Endothelial cell of umbilical vein (primary cell): ENCODE results near the gene MAT2A. TPM values are rescaled to one million over a fixed set of nuclear protein-coding genes. Genes with fewer than 3 reads are reported as not detected.

ENCODE experiments used
- BruUV-seq: library from RNA; stranded (reverse); fragments of 400-500 nt; replicated peaks from 2 replicates; lab custom pipeline; 2021; lab: Mats Ljungman, UMichigan
- CTCF ChIA-PET: fragments of 300-600, 350-600 bp; sonication (Branson Sonifier 250); formaldehyde crosslinking; loops from one replicate; lab custom pipeline; 2021; ENCODE audit warnings: antibody characterized with exemption, inconsistent platforms; lab: Charles Lee
- POLR2A ChIA-PET: fragments of 300-600, 350-600 bp; sonication (Branson Sonifier 250); formaldehyde crosslinking; loops from one replicate; lab custom pipeline; 2021; ENCODE audit warnings: antibody characterized with exemption, inconsistent platforms; lab: Charles Lee
- DNase-seq: peaks from one replicate; pipeline ENCODE4 v3.0.0-alpha.2; 2011; ENCODE audit warnings: low read depth, low spot score
- FAIRE-seq: peaks from 2 replicates; lab custom pipeline; 2011; peaks lifted over from hg19 to GRCh38; lab: Jason Lieb, UNC
- H2AFZ ChIP-seq: 2 replicates; pipeline ENCODE4 v1.6.0; 2012; ENCODE audit warnings: low read depth, low read length, control low read depth, inconsistent platforms
- H3K27ac ChIP-seq: 2 replicates; pipeline ENCODE4 v1.5.1; 2011; ENCODE audit warnings: low read depth, mild to moderate bottlenecking, control low read depth, low read length, moderate library complexity; ENCODE audit not compliant: insufficient read depth
- H3K27me3 ChIP-seq, 2 experiments: 2 replicates each; pipeline versions ENCODE4 v1.6.0 to v1.6.1; 2011; ENCODE audit warnings: low read length in 2 of 2, mixed read lengths in 1 of 2; ENCODE audit not compliant: control insufficient read depth in 2 of 2, insufficient read depth in 2 of 2
- H3K36me3 ChIP-seq, 2 experiments: 2 replicates in 1 of 2; 3 replicates in 1 of 2; pipeline ENCODE4 v1.5.1; 2011; ENCODE audit warnings: low read length in 2 of 2, mild to moderate bottlenecking in 1 of 2, moderate library complexity in 1 of 2; ENCODE audit not compliant: control insufficient read depth in 2 of 2, insufficient read depth in 2 of 2; ENCODE audit errors: extremely low read depth in 1 of 2
- H3K4me1 ChIP-seq: 3 replicates; pipeline ENCODE4 v1.5.1; 2011; ENCODE audit warnings: mild to moderate bottlenecking, low read length; ENCODE audit not compliant: control insufficient read depth, insufficient read depth; ENCODE audit errors: extremely low read depth
- H3K4me2 ChIP-seq: 2 replicates; pipeline ENCODE4 v1.6.1; 2011; ENCODE audit warnings: low read length, control low read depth, mixed read lengths; ENCODE audit not compliant: insufficient read depth
- H3K4me3 ChIP-seq, 3 experiments: fragments of 200-600 bp in 1 of 3; sonication (generic), shearing (Covaris generic) in 1 of 3; replicated peaks in 1 of 3; 2 replicates each; pipeline ENCODE4 v1.5.1; 2011 to 2016; ENCODE audit warnings: control low read depth in 3 of 3, low read length in 3 of 3, mild to moderate bottlenecking in 2 of 3, inconsistent platforms in 1 of 3, low read depth in 1 of 3, moderate library complexity in 1 of 3; ENCODE audit not compliant: insufficient read depth in 1 of 3
- H3K79me2 ChIP-seq: 2 replicates; pipeline ENCODE4 v1.6.0; 2012; ENCODE audit warnings: low read length, inconsistent platforms; ENCODE audit not compliant: control insufficient read depth, insufficient read depth
- H3K9ac ChIP-seq: replicated peaks from 2 replicates; pipeline ENCODE3; 2011; ENCODE audit warnings: low read length, control low read depth; ENCODE audit not compliant: insufficient read depth; ENCODE audit errors: extremely low read depth
- H3K9me1 ChIP-seq: replicated peaks from 3 replicates; pipeline ENCODE4 v1.6.0; 2011; ENCODE audit warnings: mild to moderate bottlenecking, low read length; ENCODE audit not compliant: control insufficient read depth, insufficient read depth; ENCODE audit errors: extremely low read depth
- H3K9me3 ChIP-seq: replicated peaks from 2 replicates; pipeline ENCODE4 v1.5.1; 2012; ENCODE audit warnings: low read length, inconsistent platforms; ENCODE audit not compliant: control insufficient read depth, insufficient read depth
- H4K20me1 ChIP-seq: replicated peaks from 2 replicates; pipeline ENCODE3; 2011; ENCODE audit warnings: mild to moderate bottlenecking, low read length; ENCODE audit not compliant: control insufficient read depth, insufficient read depth; ENCODE audit errors: extremely low read depth
- CTCF ChIP-seq, 2 donors: IDR thresholded peaks; 1 replicate in 1 of 2; 2 replicates in 1 of 2; pipeline ENCODE4 v1.5.1; 2011; ENCODE audit warnings: low read length in 2 of 2, mild to moderate bottlenecking in 2 of 2, moderate library complexity in 2 of 2, control low read depth in 1 of 2, inconsistent platforms in 1 of 2, low read depth in 1 of 2; ENCODE audit not compliant: insufficient read depth in 1 of 2; ENCODE audit errors: extremely low read depth in 1 of 2
- JUN ChIP-seq: IDR thresholded peaks from 2 replicates; pipeline ENCODE4 v1.6.1; 2011; ENCODE audit warnings: borderline replicate concordance, low read depth; ENCODE audit not compliant: insufficient read length, insufficient read depth
- POLR2A ChIP-seq: IDR thresholded peaks from 2 replicates; pipeline ENCODE4 v1.6.1; 2012; ENCODE audit warnings: low read depth, mild to moderate bottlenecking, control low read depth, low read length
- dilution Hi-C: fragments of 300-500 bp; cut with MboI; formaldehyde crosslinking; loops from one replicate; pipeline ENCODE4 v1.15.0; 2019; ENCODE audit warnings: low sequenced_read_pairs; ENCODE audit not compliant: extremely low pct_ligation_motif_present
- intact Hi-C: fragments of 100-400 bp; cut with micrococcal nuclease; formaldehyde crosslinking; loops from one replicate; pipeline ENCODE4 v1.10.0; 2022
- polyA plus RNA-seq, 4 experiments: library from polyadenylated mRNA; depleted of rRNA in 3 of 4; stranded (reverse) in 3 of 4; unstranded in 1 of 4; fragments of >200 nt; gene quantifications; 2 replicates each; pipeline versions ENCODE4 v1.2.1 to v1.2.3, GENCODE V29; 2011 to 2012; ENCODE audit warnings: missing spikeins in 1 of 4
- total RNA-seq: library from RNA; stranded (reverse); gene quantifications from 2 replicates; pipeline ENCODE4 v1.2.3, GENCODE V29; 2021

The MAT2A gene
- total and polyA plus RNA-seq, 2 donors (not counting 3 experiments of a cell fraction or from before 2014, with no cell fraction given): 172 to 257 TPM

- no peak overlapping the region for H3K9ac ChIP-seq
- peaks cover 10% of the 10 kb centered on the region for H3K79me2 ChIP-seq
- DNase-seq (no peak), FAIRE-seq (no peak)
- no peaks in the 10 kb centered on the region for H3K9me1 ChIP-seq
- no peaks in the 10 kb centered on the region for H4K20me1 ChIP-seq
- TF ChIP-seq JUN (no peak), CTCF (IDR thresholded peaks at IDR 0.05; ENCODE audit: extremely low read depth in 1 of 2, insufficient read depth in 1 of 2, low read depth in 1 of 2, low read length in 2 of 2) (no peak), POLR2A (peak; percentile 4)
- H3K27me3 ChIP-seq: no peaks in the 10 kb centered on the region
- no peak overlapping the region for H3K4me2 ChIP-seq
- dilution Hi-C loops (no loop called here), intact Hi-C loops (no loop called here)
- no peak overlapping the region for H2AFZ ChIP-seq
- peaks cover 20 to 40% of the 10 kb centered on the region in 2 experiments for H3K36me3 ChIP-seq
- H3K4me1 ChIP-seq: peaks cover 18% of the 10 kb centered on the region
- POLR2A ChIA-PET: interaction anchor here (1.4 to 6.3 kb wide), 4 partner anchors 8 to 193 kb away, joined by 3 to 73 read pairs (median 4); partner anchors contain the start of genes ELMOD3, MAT2A and RETSAT
- H3K4me3 ChIP-seq: no peak overlapping the region
- CTCF ChIA-PET: interaction anchor here (2.1 to 6.8 kb wide), 2 partner anchors 126 to 128 kb away, joined by 10 to 236 read pairs; partner anchors contain the start of gene SH2D6
- H3K27ac ChIP-seq: no peak overlapping the region
- no peaks in the 10 kb centered on the region for H3K9me3 ChIP-seq
- no TSS peak for BruUV-seq
Observed at GRCh38 chr2:85547089-85547858, 8.3 kb downstream of the MAT2A start.
